ENCODE data around the gene TGFBR3. TPM values are rescaled to one million over a fixed set of nuclear protein-coding genes. Genes with fewer than 3 reads are reported as not detected.

TGFBR3 gene
- total and polyA plus RNA-seq, 8 donors, result 4.2 to 689 (median 71.5) TPM

DNA sequence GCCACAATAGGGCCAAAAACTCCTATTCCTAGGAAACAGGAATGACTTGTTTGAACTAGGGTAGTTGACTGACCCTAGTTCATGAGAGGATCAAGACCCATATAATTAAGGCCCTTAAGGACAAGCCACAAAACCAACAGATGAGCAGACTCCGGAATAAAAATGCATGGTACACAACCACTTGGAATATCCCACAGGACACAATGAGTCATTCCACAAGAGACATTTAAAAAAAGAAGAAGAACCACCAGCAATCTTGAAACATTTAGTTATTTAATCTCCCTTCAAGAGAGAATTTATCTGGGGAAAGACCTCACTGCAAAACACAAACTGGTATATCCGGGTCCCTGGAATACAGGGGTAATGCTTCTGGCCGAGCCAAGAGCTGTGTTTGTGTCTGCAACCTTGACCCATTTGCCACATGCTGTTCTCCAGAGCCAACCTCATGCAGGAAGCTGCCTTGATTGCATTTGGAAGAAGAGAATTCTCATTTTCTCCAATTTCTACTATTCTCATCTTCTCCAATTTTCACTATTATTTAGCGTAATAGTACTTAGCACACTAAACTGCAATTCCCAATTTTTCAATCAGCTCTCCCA, 135.5 kb downstream of the TGFBR3 start:
- Histone ChIP-seq H3K27me3 (no peaks in the 10 kb centered on the region), H3K9me3 (peaks cover 0 to 4% (median 0%) of the 10 kb centered on the region in 4 donors), H3K36me3 (no peaks in the 10 kb centered on the region), H3K4me3 (no peak overlapping the region), H3K4me1 (peaks cover 10 to 64% (median 34%) of the 10 kb centered on the region in 4 donors), H3K27ac (peak overlapping the region; percentile 24 to 78 (median 68))
- intact Hi-C loops (cut with DNase I; ENCODE audit: low total_unique reads), result no loop called here
- TF ChIP-seq EP300 (IDR thresholded peaks at IDR 0.05), result no peak
- TF ChIP-seq, protein P1, sequence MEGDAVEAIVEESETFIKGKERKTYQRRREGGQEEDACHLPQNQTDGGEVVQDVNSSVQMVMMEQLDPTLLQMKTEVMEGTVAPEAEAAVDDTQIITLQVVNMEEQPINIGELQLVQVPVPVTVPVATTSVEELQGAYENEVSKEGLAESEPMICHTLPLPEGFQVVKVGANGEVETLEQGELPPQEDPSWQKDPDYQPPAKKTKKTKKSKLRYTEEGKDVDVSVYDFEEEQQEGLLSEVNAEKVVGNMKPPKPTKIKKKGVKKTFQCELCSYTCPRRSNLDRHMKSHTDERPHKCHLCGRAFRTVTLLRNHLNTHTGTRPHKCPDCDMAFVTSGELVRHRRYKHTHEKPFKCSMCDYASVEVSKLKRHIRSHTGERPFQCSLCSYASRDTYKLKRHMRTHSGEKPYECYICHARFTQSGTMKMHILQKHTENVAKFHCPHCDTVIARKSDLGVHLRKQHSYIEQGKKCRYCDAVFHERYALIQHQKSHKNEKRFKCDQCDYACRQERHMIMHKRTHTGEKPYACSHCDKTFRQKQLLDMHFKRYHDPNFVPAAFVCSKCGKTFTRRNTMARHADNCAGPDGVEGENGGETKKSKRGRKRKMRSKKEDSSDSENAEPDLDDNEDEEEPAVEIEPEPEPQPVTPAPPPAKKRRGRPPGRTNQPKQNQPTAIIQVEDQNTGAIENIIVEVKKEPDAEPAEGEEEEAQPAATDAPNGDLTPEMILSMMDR (IDR thresholded peaks at IDR 0.05), result no peak
- no peak for TF ChIP-seq POLR2A (IDR thresholded peaks at IDR 0.05)
- TF ChIP-seq POLR2AphosphoS5 (IDR thresholded peaks at IDR 0.05), result no peak
- no peak for DNase-seq
- 57 to 75% (median 69%) methylated on average over 4 of the region's 4 CpGs for WGBS, 5 donors

DNA sequence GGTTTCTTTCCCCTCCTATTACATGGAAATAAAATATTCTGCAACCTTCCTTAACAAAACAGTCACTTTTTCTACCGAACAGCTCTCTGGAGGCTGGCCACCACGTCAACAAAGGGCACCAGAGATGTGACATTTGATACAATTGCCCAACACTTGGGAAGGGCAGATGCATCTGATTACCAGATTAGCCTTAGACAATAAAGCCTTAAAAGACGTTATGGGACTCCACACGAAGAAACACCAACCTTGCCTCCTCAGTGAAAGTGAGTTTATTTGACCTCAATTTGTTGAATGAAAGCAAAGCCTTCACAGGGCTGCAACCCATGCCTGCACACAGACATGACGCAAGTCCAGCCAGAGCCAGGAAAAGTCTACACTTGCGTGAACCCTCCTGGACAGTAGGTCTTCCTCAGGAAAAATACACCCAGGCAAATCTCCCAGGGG, 136.1 kb downstream of the TGFBR3 start:
- no peak overlapping the region for H3K4me3 ChIP-seq
- H3K9me3 ChIP-seq, result peaks cover 0 to 4% (median 0%) of the 10 kb centered on the region in 4 donors
- TF ChIP-seq EP300 (IDR thresholded peaks at IDR 0.05), result no peak
- TF ChIP-seq, protein P1 (IDR thresholded peaks at IDR 0.05), result no peak
- TF ChIP-seq POLR2AphosphoS5 (IDR thresholded peaks at IDR 0.05), result no peak
- TF ChIP-seq POLR2A (IDR thresholded peaks at IDR 0.05), result no peak
- 77 to 89% (median 78%) methylated on average over 6 of the region's 6 CpGs for WGBS, 5 donors
- peak overlapping the region; percentile 26 to 78 (median 68) for H3K27ac ChIP-seq
- intact Hi-C loops (cut with DNase I; ENCODE audit: low total_unique reads), result no loop called here
- H3K36me3 ChIP-seq, result no peaks in the 10 kb centered on the region
- no peaks in the 10 kb centered on the region for H3K27me3 ChIP-seq
- DNase-seq, result no peak
- H3K4me1 ChIP-seq, result peaks cover 15 to 67% (median 36%) of the 10 kb centered on the region in 4 donors

DNA sequence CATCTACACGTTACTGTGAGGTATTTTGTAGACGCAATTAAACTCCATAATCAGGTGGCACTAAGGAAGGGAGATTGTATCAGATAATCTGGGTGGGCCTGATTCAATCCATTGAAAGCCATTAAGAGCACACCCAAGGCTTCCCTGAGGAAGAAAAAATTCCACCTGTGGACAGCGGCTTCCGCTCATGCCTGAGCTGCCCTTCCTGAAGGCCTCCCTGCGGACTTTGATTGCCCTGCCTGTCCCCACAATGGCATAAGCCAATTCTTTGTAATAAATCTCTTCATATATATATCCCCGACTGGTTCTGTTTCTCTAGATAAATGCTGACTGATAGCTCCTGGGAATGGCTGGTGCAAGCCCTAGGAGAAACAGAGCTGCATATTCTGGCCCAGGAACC, 138.3 kb downstream of the TGFBR3 start:
- no peak overlapping the region for H3K4me3 ChIP-seq
- no peaks in the 10 kb centered on the region for H3K27me3 ChIP-seq
- intact Hi-C loops (cut with DNase I; ENCODE audit: low total_unique reads), result no loop called here
- no peak overlapping the region for H3K27ac ChIP-seq
- 81 to 92% (median 87%) methylated on average over 6 of the region's 6 CpGs for WGBS, 5 donors
- H3K9me3 ChIP-seq, result peaks cover 0 to 4% (median 0%) of the 10 kb centered on the region in 4 donors
- H3K4me1 ChIP-seq, result peaks cover 17 to 65% (median 42%) of the 10 kb centered on the region in 4 donors
- no peak for TF ChIP-seq POLR2A (IDR thresholded peaks at IDR 0.05)
- TF ChIP-seq POLR2AphosphoS5 (IDR thresholded peaks at IDR 0.05), result no peak
- TF ChIP-seq EP300 (IDR thresholded peaks at IDR 0.05), result no peak
- TF ChIP-seq, protein P1 (IDR thresholded peaks at IDR 0.05), result no peak
- DNase-seq, result no peak
- no peaks in the 10 kb centered on the region for H3K36me3 ChIP-seq

DNA sequence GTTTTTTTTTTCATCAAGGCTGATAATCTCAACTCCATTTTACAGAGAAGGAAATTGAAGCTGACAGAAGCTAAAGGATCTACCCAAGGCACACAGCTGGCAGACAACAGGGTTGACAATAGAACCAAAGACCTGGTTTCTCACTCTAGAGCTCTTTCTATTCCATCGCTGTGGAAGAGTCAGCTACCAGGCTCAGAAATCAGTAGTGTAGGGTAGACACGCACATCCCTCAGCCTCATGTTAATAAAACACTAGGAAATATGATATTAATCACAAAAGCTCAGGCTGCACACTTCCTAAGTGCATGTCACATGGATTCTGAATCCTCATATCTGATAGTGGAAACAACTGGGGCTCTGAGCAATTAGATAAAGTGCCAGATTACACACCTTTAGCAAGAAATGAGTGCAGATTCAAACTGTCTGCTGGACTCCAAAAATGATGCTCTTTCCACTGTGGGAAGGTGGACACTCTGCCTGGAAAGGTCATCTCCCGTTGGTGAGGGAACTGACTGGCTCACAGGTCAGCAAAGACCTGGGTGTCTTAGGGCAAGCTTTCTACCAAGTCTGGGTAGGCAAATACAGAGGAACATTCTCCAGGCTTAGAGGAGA, 139.1 kb downstream of the TGFBR3 start:
- 88 to 98% (median 92%) methylated on average over 3 of the region's 3 CpGs for WGBS, 5 donors
- TF ChIP-seq, protein P1 (IDR thresholded peaks at IDR 0.05), result no peak
- TF ChIP-seq EP300 (IDR thresholded peaks at IDR 0.05) (no peak), POLR2AphosphoS5 (IDR thresholded peaks at IDR 0.05) (no peak), POLR2A (IDR thresholded peaks at IDR 0.05) (no peak)
- no peak for DNase-seq
- Histone ChIP-seq H3K4me1 (peaks cover 24 to 65% (median 43%) of the 10 kb centered on the region in 4 donors), H3K9me3 (peaks cover 0 to 4% (median 0%) of the 10 kb centered on the region in 4 donors), H3K27me3 (no peaks in the 10 kb centered on the region), H3K27ac (peak overlapping the region in 1 of 5 donors; percentile 60), H3K4me3 (no peak overlapping the region), H3K36me3 (no peaks in the 10 kb centered on the region)
- intact Hi-C loops (cut with DNase I; ENCODE audit: low total_unique reads), result no loop called here

Measured in stomach (tissue), 9 donors.